ENCODE data around the gene PKNOX1.
"Not testable (repeated sequence)": the region's sequence is repeated elsewhere in the genome, so short reads cannot be mapped to it uniquely, and the experiment has no call there.

The PKNOX1 gene

DNA sequence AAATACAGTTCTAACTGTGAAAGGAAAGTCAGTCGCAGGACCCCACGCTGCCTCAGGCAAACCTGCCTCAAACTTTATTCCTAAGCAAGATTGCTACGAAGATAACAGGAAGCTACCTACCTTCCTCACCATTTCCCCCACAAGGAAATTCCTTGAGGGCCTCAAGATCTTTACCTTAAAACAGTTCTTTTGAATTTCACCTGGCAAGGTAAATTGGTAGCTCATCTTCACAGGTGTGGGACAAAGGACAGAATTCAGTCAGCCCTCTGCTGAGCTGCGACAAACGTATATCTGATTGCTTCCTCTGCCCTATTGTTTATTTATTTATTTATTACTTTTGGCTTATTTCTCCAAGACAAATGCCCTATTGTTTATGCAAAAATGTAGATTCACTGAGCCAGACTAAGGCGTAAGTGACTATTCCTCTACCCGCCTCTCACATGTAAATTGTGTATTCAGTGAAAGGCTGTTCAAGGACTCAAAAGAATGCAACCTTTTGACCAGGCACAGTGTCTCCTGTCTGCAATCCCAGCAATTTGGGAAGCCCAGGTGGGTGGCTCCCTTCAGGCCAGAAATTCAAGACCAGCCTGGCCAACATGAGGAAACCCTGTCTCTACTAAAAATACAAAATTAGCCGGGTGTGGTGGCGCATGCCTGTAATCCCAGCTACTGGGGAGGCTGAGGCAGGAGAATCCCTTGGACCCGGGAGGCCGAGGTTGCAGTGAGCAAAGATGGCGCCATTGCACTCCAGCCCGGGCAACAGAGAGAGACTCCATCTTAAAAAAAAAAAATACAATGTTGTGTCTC lies 17.3 kb upstream of the PKNOX1 start:
- no peak for DNase-seq (ENCODE audit: low spot score)

- not testable (repeated sequence) for DNase-seq (ENCODE audit: low spot score)
Measured at GRCh38 chr21:42958122-42958521, 16.2 kb upstream of the PKNOX1 start.

GRCh38 chr21:42959728-42960127 lies 14.6 kb upstream of the PKNOX1 start:
- no peak for DNase-seq (ENCODE audit: low spot score)

GRCh38 chr21:42962380-42963007 lies 11.9 kb upstream of the PKNOX1 start:
- DNase-seq (ENCODE audit: low spot score) = no peak

DNA sequence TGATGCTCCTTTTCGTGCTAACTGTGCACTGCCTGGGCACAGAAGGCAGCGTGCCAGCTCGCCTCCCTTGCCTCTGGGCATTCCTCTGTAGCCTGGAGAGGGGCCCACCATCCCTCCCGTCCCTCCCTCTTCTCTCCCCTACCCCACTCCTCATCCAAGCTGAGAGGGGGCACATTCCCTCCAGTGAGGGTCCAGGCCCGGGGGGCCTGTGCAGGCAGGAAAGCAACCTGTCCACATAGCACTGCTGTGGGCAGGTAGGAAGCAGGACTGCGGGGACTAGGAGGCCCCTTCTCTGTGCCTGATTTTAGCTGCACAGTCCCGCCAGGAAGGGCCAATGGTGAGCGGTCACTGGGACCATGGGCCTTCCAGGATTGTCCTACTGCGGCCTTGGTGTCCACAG lies 10.3 kb upstream of the PKNOX1 start:
- DNase-seq (ENCODE audit: low spot score) = no peak

- no peak for DNase-seq (ENCODE audit: low spot score)
Measured at GRCh38 chr21:42964546-42965210, 9.7 kb upstream of the PKNOX1 start.

GRCh38 chr21:42965211-42965560 lies 9.2 kb upstream of the PKNOX1 start:
- no peak for DNase-seq (ENCODE audit: low spot score)

DNA sequence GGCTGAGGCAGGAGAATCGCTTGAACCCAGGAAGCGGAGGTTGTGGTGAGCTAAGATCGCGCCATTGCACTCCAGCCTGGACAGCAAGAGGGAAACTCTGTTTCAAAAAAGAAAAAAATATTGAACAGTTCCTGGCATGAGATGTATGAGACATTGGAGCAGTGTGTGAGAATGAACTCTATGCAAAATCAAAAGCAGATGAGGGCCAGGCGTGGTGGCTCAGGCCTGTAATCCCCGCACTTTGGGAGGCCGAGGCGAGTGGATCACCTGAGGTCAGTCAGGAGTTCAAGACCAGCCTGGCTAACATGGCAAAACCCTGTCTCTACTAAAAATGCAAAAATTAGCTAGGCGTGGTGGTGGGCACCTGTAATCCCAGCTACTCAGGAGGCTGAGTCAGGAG lies 6.7 kb upstream of the PKNOX1 start:
- not testable (repeated sequence) for DNase-seq (ENCODE audit: low spot score)

DNA sequence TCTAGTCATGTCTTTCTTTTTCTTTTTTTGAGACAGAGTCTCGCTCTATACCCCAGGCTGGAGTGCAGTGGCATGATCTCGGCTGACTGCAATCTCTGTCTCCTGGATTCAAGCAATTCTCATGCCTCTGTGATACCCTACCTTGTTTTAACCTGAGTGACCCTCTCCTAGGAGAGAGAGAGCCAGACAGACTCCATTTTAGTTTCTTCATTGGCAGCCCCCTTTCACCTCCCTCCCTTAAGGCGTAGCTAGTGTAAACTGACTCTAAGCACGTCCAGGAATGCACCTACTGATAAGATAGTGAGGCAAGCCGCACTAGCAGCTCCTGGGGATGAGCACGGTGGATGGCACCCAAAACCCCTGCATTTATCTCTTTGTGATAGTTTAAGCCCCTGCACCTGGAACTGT lies 5.2 kb upstream of the PKNOX1 start:
- no peak for DNase-seq (ENCODE audit: low spot score)

DNA sequence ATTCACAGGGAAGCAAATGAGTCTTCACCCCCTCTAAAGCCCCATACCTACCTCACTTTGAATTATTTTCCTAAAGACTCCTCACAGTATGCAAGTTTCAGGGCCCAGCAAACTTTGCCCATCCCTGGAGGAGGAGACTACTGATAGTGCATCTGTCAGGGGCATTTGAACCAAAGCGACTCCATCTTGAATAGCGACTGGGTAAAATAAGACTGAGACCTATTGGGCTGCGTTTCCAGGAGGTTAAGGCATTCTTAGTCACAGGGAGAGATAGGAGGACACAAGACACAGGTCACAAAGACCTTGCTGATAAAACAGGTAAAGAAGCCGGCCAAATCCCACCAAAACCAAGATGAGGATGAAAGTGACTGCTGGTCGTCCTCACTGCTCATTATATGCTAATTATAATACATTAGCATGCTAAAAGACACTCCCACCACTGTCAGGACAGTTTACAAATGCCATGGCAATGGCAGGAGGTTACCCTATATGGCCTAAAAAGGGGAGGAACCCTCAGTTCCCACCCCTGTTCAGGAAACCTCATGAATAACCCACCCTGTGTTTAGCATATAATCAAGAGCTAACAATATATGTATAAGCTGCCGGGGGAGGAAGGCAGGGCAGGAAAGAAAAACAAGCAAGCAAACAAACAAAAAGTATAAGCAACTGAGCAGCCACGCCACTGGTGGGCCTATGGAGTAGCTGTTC lies 3.3 kb upstream of the PKNOX1 start:
- no peak for DNase-seq (ENCODE audit: low spot score)

DNA sequence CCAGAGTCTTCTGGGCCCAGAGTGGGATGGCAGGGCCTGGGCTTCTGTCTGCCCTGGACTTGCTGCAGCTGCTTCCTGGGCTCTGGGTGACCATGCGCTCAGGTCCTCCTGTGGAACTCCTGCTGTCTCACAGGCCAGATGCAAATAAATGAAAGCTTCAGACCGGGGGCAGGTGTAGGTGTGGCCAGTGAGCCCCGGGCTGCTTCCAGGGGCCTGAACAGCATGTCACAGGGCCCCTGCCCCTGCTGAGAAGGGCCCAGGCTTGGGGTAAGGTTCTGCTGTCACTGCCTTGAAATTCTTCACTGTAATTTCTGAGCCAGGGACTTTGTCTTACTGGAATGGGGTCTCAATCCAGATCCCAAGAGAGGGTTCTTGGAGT lies 2.5 kb upstream of the PKNOX1 start:
- DNase-seq (ENCODE audit: low spot score) = no peak

- DNase-seq (ENCODE audit: low spot score) = no peak
Measured at GRCh38 chr21:42973309-42973990, 912 bp upstream of the PKNOX1 start.

DNA sequence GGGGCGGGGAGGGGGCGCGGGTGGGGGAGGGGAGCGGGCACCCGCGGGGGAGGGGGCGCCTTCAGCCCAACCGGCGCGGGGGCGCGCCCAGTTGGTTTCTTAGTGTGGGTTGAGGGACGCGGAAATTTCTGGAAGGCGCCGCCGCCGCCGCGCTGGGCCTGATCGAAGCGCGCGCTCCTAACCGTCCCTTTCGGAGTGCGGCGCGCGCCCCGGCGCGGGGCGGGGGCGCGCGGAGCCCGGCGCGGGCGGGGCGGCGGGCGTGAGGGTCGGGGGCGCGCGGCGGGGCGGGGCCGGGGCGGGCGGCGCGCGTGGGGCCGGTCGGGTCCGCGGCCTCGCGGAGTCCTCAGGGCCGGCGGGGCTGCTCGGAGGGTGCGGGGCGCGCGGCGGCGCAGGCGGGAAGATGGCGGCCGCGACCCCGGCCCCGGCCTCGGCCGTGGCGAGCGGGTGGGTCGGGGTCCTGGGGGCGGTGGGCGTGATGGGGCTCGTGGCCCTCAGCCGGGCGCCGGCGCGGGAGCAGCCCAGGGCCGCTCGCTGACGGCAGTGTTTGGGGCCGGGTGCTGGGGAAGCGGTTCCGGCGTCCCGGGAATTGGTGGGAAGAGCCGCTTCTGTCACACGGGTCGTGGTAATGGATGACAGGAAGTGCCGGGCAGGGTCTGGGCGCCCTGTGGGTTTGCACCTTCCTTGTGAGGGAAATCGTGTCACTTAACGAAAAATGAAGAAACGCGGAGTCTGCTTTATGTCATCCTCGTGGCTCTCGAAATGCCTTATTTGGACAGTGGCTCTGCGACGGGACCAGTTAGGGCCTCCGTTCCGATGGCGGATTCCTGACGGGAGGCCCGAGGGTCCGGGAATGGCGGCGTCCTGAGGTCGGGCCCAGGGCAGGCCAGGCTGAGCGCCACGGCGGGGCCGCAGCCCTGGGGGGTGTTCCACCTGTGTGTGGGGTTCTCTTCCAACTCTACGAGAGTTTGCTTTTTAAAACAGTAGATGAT lies 764 bp downstream of the PKNOX1 start:
- DNase-seq (ENCODE audit: low spot score) = peak; percentile 69

GRCh38 chr21:42975886-42976608 lies 1.7 kb downstream of the PKNOX1 start:
- no peak for DNase-seq (ENCODE audit: low spot score)

GRCh38 chr21:42980312-42981213 lies 6.2 kb downstream of the PKNOX1 start:
- no peak for DNase-seq (ENCODE audit: low spot score)

- DNase-seq (ENCODE audit: low spot score) = no peak
Measured at GRCh38 chr21:42981214-42981523, 6.8 kb downstream of the PKNOX1 start.

DNA sequence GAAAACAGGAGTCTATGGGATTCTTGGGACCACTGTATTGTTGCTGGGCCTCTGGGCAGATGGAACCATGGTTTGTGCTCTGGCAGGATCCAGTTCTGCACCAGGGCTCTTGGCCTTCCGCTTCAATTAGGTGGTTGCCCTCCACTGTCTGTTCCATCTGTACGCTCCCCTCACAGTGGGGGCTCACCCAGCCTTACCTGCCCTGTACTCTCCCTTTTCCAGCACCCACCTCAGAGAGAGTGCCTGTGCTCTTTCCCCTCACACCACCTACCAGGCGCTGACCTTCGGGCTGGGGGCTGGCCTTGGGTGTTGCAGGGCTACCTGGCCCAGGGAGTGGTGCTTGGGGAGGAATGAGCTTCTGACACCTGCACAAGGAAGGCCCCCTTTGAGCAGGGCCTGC lies 7.5 kb downstream of the PKNOX1 start:
- DNase-seq (ENCODE audit: low spot score) = no peak

DNA sequence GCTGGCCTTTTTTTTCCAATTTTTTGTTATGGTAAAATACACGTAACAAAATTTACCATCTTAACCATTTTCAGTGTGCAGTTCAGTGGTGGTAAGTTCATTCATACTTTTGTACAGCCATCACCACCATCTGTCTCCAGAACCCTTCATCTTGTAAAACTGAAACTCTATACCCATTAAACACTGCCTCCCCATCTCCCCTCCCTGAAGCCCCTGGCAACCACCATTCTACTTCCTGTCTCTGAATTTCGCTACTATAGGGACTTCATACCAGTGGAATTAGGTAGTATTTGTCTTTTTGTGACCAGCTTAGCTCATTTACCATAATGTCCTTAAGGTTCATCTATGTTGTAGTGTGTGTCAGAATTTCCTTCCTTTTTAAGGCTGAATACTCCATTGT lies 8.7 kb downstream of the PKNOX1 start:
- DNase-seq (ENCODE audit: low spot score) = no peak

DNA sequence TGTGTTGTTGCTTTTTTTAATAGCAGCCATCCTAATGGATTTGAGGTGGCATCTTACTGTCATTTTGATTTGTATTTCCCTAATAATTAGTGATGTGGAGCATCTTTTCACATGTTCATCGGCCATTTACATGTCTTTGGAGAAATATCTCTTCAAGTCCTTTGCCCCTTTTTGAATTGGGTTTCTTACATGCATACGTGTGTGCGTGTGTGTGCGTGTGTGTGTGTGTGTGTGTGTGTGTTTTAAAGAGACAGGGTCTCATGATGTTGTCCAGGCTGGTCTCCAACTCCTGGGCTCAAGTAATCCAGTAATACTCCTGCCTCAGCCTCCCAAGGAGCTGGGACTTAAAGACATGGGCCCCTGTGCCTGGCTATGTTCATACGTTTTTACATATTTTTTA lies 9.5 kb downstream of the PKNOX1 start:
- DNase-seq (ENCODE audit: low spot score) = no peak

Measured in HuH-7.5 (cell line).